ENCODE results near the gene ARHGAP42. TPM values are rescaled to one million over a fixed set of nuclear protein-coding genes. Genes with fewer than 3 reads are reported as not detected.

The ARHGAP42 gene
- total RNA-seq, 4 donors from 2014 or later: 28.5 to 52.2 (median 40.4) TPM

DNA sequence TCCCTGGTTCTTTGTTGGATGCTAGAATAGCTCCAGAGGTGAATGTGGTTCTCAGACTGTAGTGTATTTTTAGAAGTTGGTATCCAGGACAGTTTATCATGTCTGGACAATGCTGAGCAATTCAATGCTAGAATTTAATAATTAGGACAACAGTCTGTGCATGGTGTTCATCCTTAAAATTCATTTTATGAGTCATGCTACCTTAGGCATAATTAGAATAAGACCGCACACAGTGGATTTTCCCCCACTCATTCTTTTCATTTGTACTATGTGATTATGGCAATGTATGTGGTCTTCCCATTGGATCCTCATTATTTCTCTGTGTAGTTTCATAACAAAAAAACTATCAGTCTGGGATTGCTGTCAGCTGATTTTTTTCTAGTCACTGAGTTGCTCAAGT, 196.7 kb downstream of the ARHGAP42 start:
- peak overlapping the region in 1 of 4 donors; percentile 4 for H3K27ac ChIP-seq
- no peak overlapping the region for H3K4me3 ChIP-seq
- H3K36me3 ChIP-seq: no peaks in the 10 kb centered on the region
- no peaks in the 10 kb centered on the region for H3K27me3 ChIP-seq
- TF ChIP-seq POLR2A (IDR thresholded peaks at IDR 0.05): no peak
- TF ChIP-seq, protein P1, sequence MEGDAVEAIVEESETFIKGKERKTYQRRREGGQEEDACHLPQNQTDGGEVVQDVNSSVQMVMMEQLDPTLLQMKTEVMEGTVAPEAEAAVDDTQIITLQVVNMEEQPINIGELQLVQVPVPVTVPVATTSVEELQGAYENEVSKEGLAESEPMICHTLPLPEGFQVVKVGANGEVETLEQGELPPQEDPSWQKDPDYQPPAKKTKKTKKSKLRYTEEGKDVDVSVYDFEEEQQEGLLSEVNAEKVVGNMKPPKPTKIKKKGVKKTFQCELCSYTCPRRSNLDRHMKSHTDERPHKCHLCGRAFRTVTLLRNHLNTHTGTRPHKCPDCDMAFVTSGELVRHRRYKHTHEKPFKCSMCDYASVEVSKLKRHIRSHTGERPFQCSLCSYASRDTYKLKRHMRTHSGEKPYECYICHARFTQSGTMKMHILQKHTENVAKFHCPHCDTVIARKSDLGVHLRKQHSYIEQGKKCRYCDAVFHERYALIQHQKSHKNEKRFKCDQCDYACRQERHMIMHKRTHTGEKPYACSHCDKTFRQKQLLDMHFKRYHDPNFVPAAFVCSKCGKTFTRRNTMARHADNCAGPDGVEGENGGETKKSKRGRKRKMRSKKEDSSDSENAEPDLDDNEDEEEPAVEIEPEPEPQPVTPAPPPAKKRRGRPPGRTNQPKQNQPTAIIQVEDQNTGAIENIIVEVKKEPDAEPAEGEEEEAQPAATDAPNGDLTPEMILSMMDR (IDR thresholded peaks at IDR 0.05): no peak
- TF ChIP-seq EP300 (IDR thresholded peaks at IDR 0.05): no peak
- DNase-seq (ENCODE audit: low spot score in 2 of 2): no peak
- H3K9me3 ChIP-seq: peaks cover 0 to 2% (median 0%) of the 10 kb centered on the region in 4 donors
- WGBS, 2 donors: 93 to 94% methylated on average over 1 of the region's 1 CpG
- no peaks in the 10 kb centered on the region for H3K4me1 ChIP-seq

DNA sequence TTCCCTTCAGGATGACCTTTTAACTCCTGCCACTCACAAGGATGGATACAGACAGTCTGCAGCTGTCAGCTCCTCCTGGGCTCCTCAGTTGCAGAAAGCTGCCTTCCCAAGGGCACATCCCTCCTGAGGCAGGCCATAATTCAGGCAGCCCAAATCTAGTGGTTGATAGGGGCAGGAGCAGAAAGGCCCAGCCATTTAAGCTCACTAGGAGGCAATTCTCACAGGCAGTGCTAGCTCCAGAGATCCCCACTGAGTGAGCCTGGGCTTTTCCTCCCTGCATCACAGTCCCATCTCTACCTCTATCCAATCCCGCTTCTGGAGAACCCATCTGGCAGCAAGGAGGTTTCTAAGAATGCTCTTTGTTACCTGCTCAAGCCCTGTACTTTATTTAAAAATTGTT, 200.6 kb downstream of the ARHGAP42 start:
- H3K27me3 ChIP-seq: no peaks in the 10 kb centered on the region
- no peak for TF ChIP-seq EP300 (IDR thresholded peaks at IDR 0.05)
- TF ChIP-seq, protein P1 (IDR thresholded peaks at IDR 0.05): no peak
- no peak overlapping the region for H3K4me3 ChIP-seq
- H3K4me1 ChIP-seq: peaks cover 0 to 13% (median 2%) of the 10 kb centered on the region in 4 donors
- H3K36me3 ChIP-seq: no peaks in the 10 kb centered on the region
- WGBS, 2 donors: 96 to 100% methylated on average over 1 of the region's 1 CpG
- no peak for DNase-seq (ENCODE audit: low spot score in 2 of 2)
- H3K27ac ChIP-seq: no peak overlapping the region
- H3K9me3 ChIP-seq: no peaks in the 10 kb centered on the region

GRCh38 chr11:100888836-100889235, 201.7 kb downstream of the ARHGAP42 start:
- Histone ChIP-seq H3K9me3 (no peaks in the 10 kb centered on the region), H3K36me3 (no peaks in the 10 kb centered on the region), H3K27ac (no peak overlapping the region), H3K4me1 (peaks cover 0 to 13% (median 2%) of the 10 kb centered on the region in 4 donors), H3K4me3 (no peak overlapping the region), H3K27me3 (no peaks in the 10 kb centered on the region)
- no peak for TF ChIP-seq EP300 (IDR thresholded peaks at IDR 0.05)
- TF ChIP-seq, protein P1 (IDR thresholded peaks at IDR 0.05): no peak
- TF ChIP-seq POLR2A (IDR thresholded peaks at IDR 0.05): no peak
- WGBS, 2 donors: 85 to 87% methylated on average over 3 of the region's 3 CpGs
- no peak for DNase-seq (ENCODE audit: low spot score in 2 of 2)

GRCh38 chr11:100889758-100890157, 202.7 kb downstream of the ARHGAP42 start:
- no peaks in the 10 kb centered on the region for H3K9me3 ChIP-seq
- H3K27me3 ChIP-seq: no peaks in the 10 kb centered on the region
- peaks cover 0 to 13% (median 2%) of the 10 kb centered on the region in 4 donors for H3K4me1 ChIP-seq
- H3K36me3 ChIP-seq: no peaks in the 10 kb centered on the region
- TF ChIP-seq POLR2A (IDR thresholded peaks at IDR 0.05): no peak
- TF ChIP-seq EP300 (IDR thresholded peaks at IDR 0.05): no peak
- TF ChIP-seq, protein P1 (IDR thresholded peaks at IDR 0.05): no peak
- H3K27ac ChIP-seq: peak overlapping the region in 1 of 4 donors; percentile 3
- H3K4me3 ChIP-seq: no peak overlapping the region
- WGBS, 2 donors: 89 to 96% methylated on average over 2 of the region's 2 CpGs
- no peak for DNase-seq (ENCODE audit: low spot score in 2 of 2)

DNA sequence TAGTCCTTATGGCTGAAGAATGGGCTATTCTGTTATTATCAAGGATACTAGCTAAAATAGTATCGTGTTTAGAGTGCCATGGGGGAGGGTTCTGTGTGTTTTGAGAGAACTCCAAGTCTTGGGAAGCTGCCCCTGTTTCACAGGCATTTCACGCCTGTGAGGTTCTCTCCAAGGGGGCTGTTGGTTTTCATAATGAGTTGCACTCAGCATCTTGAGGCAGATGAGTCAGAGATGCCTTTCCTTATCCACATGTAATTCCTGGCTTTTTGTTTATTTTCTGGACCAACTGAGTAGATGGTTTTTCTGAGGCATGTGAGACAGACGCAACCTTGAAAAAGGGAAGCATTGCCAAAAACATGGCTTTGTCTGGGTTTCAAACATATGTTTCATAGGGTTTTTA, 203.7 kb downstream of the ARHGAP42 start:
- H3K4me1 ChIP-seq: peaks cover 0 to 16% (median 2%) of the 10 kb centered on the region in 4 donors
- H3K27ac ChIP-seq: peak overlapping the region in 1 of 4 donors; percentile 3
- no peak for TF ChIP-seq POLR2A (IDR thresholded peaks at IDR 0.05)
- TF ChIP-seq EP300 (IDR thresholded peaks at IDR 0.05): peak in 1 of 2 donors; percentile 34
- no peaks in the 10 kb centered on the region for H3K9me3 ChIP-seq
- no peak overlapping the region for H3K4me3 ChIP-seq
- no peaks in the 10 kb centered on the region for H3K36me3 ChIP-seq
- no peak for DNase-seq (ENCODE audit: low spot score in 2 of 2)
- H3K27me3 ChIP-seq: no peaks in the 10 kb centered on the region
- WGBS, 2 donors: 38 to 58% methylated on average over 3 of the region's 3 CpGs

DNA sequence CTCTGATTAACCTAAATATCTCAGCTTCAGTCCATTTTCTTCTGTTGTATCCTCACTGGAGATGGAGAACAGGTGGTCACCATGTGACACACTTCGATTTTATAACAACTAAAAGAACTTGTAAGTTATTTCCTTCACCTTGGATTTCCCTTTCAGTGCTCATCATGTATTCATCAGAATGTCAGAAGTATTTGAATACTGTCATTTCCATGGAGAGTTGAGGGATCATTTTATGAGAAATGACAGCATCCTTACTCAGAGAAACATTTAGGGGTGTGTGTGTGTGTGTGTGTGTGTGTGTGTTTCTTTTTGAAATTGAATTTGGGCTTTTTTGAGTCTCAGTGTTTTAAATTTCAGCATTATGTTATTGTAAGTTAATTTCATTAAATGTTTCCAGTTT, 205.8 kb downstream of the ARHGAP42 start:
- Histone ChIP-seq H3K27me3 (no peaks in the 10 kb centered on the region), H3K27ac (no peak overlapping the region), H3K4me1 (peaks cover 0 to 16% (median 2%) of the 10 kb centered on the region in 4 donors), H3K9me3 (no peaks in the 10 kb centered on the region), H3K36me3 (no peaks in the 10 kb centered on the region), H3K4me3 (no peak overlapping the region)
- 74 to 76% methylated on average over 1 of the region's 1 CpG for WGBS, 2 donors
- no peak for DNase-seq (ENCODE audit: low spot score in 2 of 2)
- TF ChIP-seq POLR2A (IDR thresholded peaks at IDR 0.05) (no peak), EP300 (IDR thresholded peaks at IDR 0.05) (no peak)
- TF ChIP-seq, protein P1 (IDR thresholded peaks at IDR 0.05): no peak
